Measurements from ENCODE around the gene ZG16.
"Not testable (repeated sequence)": the region's sequence is repeated elsewhere in the genome, so short reads cannot be mapped to it uniquely, and the experiment has no call there.

The ZG16 gene

GRCh38 chr16:29789775-29790182 lies 11.7 kb downstream of the ZG16 start:
- no peak for FAIRE-seq

GRCh38 chr16:29790183-29790948 lies 12.3 kb downstream of the ZG16 start, which contains the start of gene KIF22:
TSS of gene KIF22 (plus strand) at chr16:29790751. CDS start at chr16:29790760, 9 bp downstream.
- FAIRE-seq: peak; percentile 87

- no peak for FAIRE-seq
Measured at GRCh38 chr16:29790949-29791844, 13.1 kb downstream of the ZG16 start.

- FAIRE-seq: no peak
Measured at GRCh38 chr16:29791845-29792807, 14.1 kb downstream of the ZG16 start.

GRCh38 chr16:29793153-29793552 lies 15.1 kb downstream of the ZG16 start:
- not testable (repeated sequence) for FAIRE-seq

- FAIRE-seq: no peak
Measured at GRCh38 chr16:29794231-29794710, 16.2 kb downstream of the ZG16 start.

GRCh38 chr16:29802416-29802935 lies 24.4 kb downstream of the ZG16 start:
- FAIRE-seq: no peak

DNA sequence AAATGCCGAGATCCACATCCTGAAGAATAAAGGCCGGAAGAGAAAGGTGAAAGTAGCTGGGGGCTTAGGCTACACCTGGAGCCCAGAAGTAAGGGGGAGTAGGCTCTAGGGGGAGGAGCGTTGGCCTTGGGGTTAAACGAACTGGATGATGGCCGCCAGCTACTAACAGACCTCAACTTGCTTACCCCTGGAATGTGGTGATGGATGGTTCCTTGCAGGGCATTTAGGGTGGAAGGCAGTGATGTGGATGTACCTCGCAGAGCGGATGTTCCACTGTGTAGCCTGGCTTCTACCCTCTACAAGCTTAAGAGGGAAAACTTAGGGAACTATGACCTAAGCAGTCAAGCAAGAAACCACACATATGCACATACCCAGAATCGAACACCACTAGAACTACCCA lies 26.0 kb downstream of the ZG16 start:
- no peak for FAIRE-seq

DNA sequence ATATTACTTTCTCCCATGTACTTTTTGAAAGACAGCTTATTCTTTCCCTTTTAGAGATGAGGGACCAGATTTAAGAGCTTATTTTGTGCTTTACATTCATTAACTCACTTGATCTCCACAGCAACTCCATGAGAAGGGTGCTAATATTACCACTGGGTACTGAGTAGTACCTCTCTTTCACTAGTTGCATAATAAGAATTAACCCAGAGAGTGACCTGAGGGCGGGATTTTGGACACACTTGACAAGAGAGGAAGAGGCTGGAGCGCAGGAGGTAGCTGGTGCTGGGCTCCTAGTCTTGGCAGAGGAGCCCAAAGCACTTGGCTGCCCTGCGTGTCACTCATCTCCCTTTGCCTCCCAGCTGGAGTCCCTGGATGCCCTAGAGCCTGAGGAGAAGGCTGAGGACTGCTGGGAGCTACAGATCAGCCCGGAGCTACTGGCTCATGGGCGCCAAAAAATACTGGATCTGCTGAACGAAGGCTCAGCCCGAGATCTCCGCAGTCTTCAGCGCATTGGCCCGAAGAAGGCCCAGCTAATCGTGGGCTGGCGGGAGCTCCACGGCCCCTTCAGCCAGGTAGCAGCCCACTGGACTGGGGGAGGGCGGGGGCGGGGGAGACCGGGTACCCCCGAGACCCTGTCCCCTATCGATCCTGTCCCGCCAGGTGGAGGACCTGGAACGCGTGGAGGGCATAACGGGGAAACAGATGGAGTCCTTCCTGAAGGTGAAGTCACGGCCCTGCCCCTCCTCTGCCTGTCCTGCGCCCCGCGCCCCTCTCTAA lies 26.6 kb downstream of the ZG16 start:
- no peak for FAIRE-seq

- FAIRE-seq: peak; percentile 87
Measured at GRCh38 chr16:29805232-29806098, 27.4 kb downstream of the ZG16 start.

DNA sequence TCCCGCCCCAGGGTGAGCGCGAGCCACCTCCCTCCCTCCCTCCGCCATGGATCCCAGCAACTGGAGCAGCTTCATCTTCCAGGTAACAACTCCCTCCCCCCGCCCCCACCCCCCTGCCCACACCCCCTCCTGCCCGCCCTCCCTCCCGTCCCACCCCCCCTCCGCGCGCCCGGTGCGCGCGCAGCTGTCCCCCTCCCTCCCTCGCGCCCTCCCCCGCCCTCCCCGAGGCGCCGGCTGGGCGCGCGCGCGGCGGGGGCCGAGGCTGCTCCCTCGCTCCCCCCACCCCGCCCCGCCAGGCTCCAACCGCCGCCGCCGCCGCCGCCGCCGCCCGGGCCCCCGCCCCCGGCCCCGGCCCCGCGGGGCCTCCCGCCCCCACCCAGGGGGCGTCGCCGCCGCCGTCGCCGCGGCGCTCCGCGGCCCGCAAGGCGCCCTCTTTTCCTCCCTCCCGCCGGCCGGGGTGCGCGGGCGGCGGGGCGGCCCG lies 28.1 kb downstream of the ZG16 start, which contains the start of gene MAZ:
Gene MAZ (plus strand): TSS at position 431 of the 481 bp plus-strand sequence. CDS start 173 bp downstream, outside the sequence.
- no peak for FAIRE-seq

DNA sequence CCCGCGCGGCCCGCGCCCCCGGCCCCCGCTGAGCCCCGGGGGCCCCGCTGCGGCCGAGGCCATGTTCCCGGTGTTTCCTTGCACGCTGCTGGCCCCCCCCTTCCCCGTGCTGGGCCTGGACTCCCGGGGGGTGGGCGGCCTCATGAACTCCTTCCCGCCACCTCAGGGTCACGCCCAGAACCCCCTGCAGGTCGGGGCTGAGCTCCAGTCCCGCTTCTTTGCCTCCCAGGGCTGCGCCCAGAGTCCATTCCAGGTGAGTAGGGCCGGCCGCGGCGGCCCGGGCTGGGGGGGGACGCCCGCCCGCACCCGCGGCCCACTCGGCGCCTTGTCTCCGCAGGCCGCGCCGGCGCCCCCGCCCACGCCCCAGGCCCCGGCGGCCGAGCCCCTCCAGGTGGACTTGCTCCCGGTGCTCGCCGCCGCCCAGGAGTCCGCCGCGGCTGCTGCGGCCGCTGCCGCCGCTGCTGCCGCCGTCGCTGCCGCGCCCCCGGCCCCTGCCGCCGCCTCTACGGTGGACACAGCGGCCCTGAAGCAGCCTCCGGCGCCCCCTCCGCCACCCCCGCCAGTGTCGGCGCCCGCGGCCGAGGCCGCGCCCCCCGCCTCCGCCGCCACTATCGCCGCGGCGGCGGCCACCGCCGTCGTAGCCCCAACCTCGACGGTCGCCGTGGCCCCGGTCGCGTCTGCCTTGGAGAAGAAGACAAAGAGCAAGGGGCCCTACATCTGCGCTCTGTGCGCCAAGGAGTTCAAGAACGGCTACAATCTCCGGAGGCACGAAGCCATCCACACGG lies 28.8 kb downstream of the ZG16 start:
- FAIRE-seq: no peak

- peak; percentile 94 for FAIRE-seq
Measured at GRCh38 chr16:29807426-29808218, 29.6 kb downstream of the ZG16 start.

DNA sequence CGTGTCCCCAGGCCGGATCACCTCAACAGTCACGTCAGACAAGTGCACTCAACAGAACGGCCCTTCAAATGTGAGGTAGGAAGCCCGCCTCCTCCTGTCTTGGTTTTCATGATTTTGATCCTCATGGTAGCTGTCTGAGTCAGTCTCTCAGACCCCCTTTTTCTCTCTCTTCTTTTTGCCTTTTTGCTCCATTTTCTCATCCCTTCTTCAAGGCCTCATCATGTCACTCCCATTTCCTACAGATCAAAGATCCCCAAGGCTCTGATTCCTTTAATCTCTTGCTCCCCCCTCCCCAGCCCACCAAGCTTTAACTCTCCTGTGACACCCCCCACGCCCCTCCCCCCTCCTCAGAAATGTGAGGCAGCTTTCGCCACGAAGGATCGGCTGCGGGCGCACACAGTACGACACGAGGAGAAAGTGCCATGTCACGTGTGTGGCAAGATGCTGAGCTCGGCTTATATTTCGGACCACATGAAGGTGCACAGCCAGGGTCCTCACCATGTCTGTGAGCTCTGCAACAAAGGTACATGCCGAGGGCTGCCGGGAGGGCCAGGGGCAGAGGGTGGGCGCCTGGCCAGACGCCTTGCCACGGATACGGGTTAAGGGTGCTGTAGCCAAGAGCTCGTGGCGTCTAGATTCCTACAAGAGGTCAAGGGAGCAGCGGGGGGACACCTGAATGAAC lies 30.3 kb downstream of the ZG16 start:
- no peak for FAIRE-seq

- no peak for FAIRE-seq
Measured at GRCh38 chr16:29809031-29809747, 31.1 kb downstream of the ZG16 start.

- peak; percentile 69 for FAIRE-seq
Measured at GRCh38 chr16:29809850-29810698, 32.0 kb downstream of the ZG16 start.

All from G401.6 (cell line).